Jurkat, Clone E6-1 (cell line): ENCODE results near the gene GLUD1. TPM values are rescaled to one million over a fixed set of nuclear protein-coding genes. Genes with fewer than 3 reads are reported as not detected.
A peak's percentile ranks its signal among the peaks of the same experiment; 100 is the strongest.
"Not testable (repeated sequence)": the region's sequence is repeated elsewhere in the genome, so short reads cannot be mapped to it uniquely, and the experiment has no call there.

ENCODE experiments used
- DNase-seq: peaks from one replicate; pipeline ENCODE4 v3.0.0-alpha.2; 2011; ENCODE audit warnings: low read depth, low spot score
- H3K4me3 ChIP-seq: 2 replicates; pipeline ENCODE4 v1.5.1; 2011; ENCODE audit warnings: mild to moderate bottlenecking, low read length, control low read depth, moderate library complexity
- polyA plus RNA-seq: library from polyadenylated mRNA; unstranded; fragments of >200 nt; gene quantifications from one replicate; pipeline ENCODE4 v1.2.1, GENCODE V29; 2012; ENCODE audit warnings: missing spikeins; ENCODE audit not compliant: insufficient read length, insufficient read depth

The GLUD1 gene
- polyA plus RNA-seq: 101 TPM

- peak; percentile 87 for DNase-seq
- peak within 1 kb of the TSS; percentile 90 for H3K4me3 ChIP-seq
Observed at GRCh38 chr10:87094373-87095235, at the start of gene GLUD1, which contains the start of gene SHLD2. TSS of gene GLUD1 (minus strand) at chr10:87094843. CDS start at chr10:87094769, 74 bp downstream. TSS of gene SHLD2 (plus strand) at chr10:87095206. CDS start at chr10:87151355, 56,149 bp downstream.

- not testable (repeated sequence) for DNase-seq, H3K4me3 ChIP-seq
Observed at GRCh38 chr10:87143109-87143418, 48.4 kb upstream of the GLUD1 start.

GRCh38 chr10:87142230-87143108 is 47.8 kb upstream of the GLUD1 start:
- DNase-seq, H3K4me3 ChIP-seq: not testable (repeated sequence)

GRCh38 chr10:87137478-87137877 is 42.8 kb upstream of the GLUD1 start:
- DNase-seq, H3K4me3 ChIP-seq: not testable (repeated sequence)

- not testable (repeated sequence) for H3K4me3 ChIP-seq, DNase-seq
Observed at GRCh38 chr10:87134440-87134839, 39.8 kb upstream of the GLUD1 start.

- DNase-seq, H3K4me3 ChIP-seq: not testable (repeated sequence)
Observed at GRCh38 chr10:87133936-87134335, 39.3 kb upstream of the GLUD1 start.

GRCh38 chr10:87132176-87132575 is 37.5 kb upstream of the GLUD1 start:
- not testable (repeated sequence) for H3K4me3 ChIP-seq, DNase-seq

- DNase-seq, H3K4me3 ChIP-seq: not testable (repeated sequence)
Observed at GRCh38 chr10:87127607-87128156, 33.0 kb upstream of the GLUD1 start.

- H3K4me3 ChIP-seq: not testable (repeated sequence)
Observed at GRCh38 chr10:87127048-87127447, 32.4 kb upstream of the GLUD1 start.

GRCh38 chr10:87123351-87123750 is 28.7 kb upstream of the GLUD1 start:
- not testable (repeated sequence) for DNase-seq, H3K4me3 ChIP-seq

More at GRCh38 chr10:87127048-87127447, 32.4 kb upstream of the GLUD1 start:
- not testable (repeated sequence) for DNase-seq

GRCh38 chr10:87119029-87119428 is 24.4 kb upstream of the GLUD1 start:
- H3K4me3 ChIP-seq, DNase-seq: not testable (repeated sequence)

- not testable (repeated sequence) for H3K4me3 ChIP-seq, DNase-seq
Observed at GRCh38 chr10:87118122-87118521, 23.5 kb upstream of the GLUD1 start.

- no peak for DNase-seq
- no peak overlapping the region for H3K4me3 ChIP-seq
Observed at GRCh38 chr10:87105446-87106124, 10.9 kb upstream of the GLUD1 start.

- not testable (repeated sequence) for H3K4me3 ChIP-seq, DNase-seq
Observed at GRCh38 chr10:87104727-87105126, 10.1 kb upstream of the GLUD1 start.

GRCh38 chr10:87101996-87102395 is 7.4 kb upstream of the GLUD1 start:
- no peak for DNase-seq
- no peak overlapping the region for H3K4me3 ChIP-seq

- peak overlapping the region; percentile 90 for H3K4me3 ChIP-seq
- DNase-seq: peak; percentile 39
Observed at GRCh38 chr10:87095236-87095945, 748 bp upstream of the GLUD1 start.

- H3K4me3 ChIP-seq: peak overlapping the region; percentile 52
- peak; percentile 14 for DNase-seq
Observed at GRCh38 chr10:87093632-87094372, 841 bp downstream of the GLUD1 start.
